GM12875 (cell line): ENCODE data around the gene TNIK.

Experiments
- H3K4me3 ChIP-seq: one replicate; pipeline ENCODE4 v1.5.1; 2011; ENCODE audit warnings: low read depth, low read length, control low read depth
- TF ChIP-seq, protein P1 (sequence below): IDR thresholded peaks from 2 replicates; pipeline ENCODE4 v1.5.1; 2011; ENCODE audit warnings: low read depth, mild to moderate bottlenecking, control low read depth, inconsistent platforms, low read length, moderate library complexity, borderline replicate concordance; ENCODE audit not compliant: insufficient read depth

Gene TNIK

DNA sequence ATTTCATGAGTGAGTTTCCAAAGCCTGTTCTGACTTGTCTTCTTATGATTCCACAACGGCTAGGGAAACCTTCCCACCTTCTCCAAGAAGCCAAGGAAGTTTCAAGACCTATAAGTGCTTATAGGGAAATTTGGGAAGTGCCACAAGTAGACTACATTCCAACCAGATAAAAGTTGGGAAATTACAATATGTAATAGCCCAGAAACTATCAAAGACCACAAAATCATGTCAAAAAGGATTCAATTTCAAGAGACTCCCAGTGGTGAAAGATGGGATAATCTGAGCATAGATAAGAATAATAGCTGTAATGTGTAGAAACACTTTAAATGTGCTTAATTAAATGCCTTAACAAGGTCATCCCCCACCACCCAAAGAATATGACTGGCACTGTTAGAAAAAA lies 264.5 kb downstream of the TNIK start:
- TF ChIP-seq, protein P1, sequence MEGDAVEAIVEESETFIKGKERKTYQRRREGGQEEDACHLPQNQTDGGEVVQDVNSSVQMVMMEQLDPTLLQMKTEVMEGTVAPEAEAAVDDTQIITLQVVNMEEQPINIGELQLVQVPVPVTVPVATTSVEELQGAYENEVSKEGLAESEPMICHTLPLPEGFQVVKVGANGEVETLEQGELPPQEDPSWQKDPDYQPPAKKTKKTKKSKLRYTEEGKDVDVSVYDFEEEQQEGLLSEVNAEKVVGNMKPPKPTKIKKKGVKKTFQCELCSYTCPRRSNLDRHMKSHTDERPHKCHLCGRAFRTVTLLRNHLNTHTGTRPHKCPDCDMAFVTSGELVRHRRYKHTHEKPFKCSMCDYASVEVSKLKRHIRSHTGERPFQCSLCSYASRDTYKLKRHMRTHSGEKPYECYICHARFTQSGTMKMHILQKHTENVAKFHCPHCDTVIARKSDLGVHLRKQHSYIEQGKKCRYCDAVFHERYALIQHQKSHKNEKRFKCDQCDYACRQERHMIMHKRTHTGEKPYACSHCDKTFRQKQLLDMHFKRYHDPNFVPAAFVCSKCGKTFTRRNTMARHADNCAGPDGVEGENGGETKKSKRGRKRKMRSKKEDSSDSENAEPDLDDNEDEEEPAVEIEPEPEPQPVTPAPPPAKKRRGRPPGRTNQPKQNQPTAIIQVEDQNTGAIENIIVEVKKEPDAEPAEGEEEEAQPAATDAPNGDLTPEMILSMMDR = no peak
- no peak overlapping the region for H3K4me3 ChIP-seq

DNA sequence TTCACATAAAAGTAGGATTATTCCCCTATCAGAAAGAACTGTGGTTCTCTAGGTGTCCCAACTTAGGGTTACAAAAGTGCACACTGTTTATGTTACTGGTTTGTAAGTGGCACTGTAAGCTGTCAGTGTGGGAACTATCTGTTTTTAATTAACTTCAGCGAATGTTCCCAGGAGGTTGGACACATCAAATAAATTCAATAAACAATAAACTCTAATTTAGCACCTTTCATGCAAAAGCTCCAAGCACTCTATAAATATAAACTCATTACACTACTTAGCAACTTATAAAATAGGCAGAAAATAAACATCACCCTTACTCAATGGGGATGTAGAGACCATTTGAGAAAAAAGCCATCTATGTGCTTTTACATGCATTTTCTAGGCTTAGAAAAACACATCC lies 265.2 kb downstream of the TNIK start:
- no peak overlapping the region for H3K4me3 ChIP-seq

DNA sequence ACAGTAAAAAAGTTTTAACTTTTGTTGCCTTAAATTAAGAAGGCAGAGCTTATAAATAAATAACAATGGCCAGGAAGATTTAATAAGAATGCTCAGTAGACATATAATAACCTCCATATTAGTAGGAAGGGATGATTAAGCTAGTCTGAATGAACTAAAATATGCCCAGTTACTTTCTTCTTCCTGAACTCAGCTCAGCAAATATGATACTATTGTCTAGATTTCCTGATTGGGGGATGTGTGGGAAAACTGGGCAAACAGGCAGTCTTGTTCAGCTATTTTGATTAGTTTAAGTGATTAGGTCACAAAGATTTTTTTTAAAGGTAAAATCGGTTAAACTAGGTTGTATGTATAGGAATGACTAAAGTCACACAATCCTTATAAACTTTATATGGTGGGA lies 266.5 kb downstream of the TNIK start:
- no peak overlapping the region for H3K4me3 ChIP-seq
- TF ChIP-seq, protein P1 = no peak

More for the DNA sequence above, 265.2 kb downstream of the TNIK start:
- TF ChIP-seq, protein P1 = no peak

DNA sequence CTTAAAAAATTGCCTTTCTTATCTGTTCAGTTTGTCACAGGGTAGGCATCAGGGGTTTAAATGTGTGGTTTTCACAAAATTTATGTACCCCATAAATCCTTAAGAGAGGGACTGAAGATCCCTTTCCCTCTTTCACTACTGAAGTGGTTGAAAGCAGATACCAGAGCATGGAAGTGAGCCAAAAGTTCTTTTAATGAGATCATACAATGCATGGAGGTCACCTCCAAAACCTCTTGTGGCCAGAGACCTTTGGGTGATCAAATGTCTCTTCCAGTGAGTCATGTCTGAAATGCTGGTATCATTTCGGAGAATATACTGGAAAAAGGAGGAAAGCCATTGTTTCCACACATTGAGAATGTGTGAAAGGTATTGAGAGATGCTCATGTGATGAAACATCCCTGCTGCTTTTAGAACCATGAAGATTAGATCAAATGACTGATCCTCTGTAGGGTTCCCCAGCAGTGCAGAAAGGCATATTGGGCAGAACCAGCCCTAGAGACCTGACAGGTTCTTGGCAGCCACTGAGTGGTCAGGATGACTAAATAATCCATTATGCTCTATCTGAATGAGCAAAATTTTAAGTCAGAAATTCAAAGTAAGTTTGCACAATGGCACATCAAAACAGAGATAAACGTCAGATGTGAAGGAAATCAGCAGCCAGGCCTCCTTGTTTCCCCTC lies 267.9 kb downstream of the TNIK start:
- TF ChIP-seq, protein P1 = no peak
- no peak overlapping the region for H3K4me3 ChIP-seq

DNA sequence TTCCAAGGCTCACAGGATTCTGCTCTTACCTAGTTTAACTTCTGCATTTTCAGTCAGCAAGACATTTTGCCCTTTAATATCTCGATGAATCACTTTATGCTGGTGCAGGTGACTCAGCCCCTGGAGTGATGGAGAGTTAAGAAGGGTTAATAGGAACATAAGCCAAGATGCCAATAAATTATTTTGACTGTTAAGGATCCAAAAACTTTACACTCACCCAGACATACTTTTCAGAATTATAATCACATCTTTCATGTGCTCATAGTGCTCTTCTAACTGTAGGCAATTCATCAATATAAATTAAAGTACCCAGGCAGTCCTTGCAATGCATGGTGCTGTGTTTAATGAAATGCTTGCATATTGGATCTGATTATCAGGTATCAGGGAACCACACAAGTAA lies 269.5 kb downstream of the TNIK start:
- H3K4me3 ChIP-seq = no peak overlapping the region
- TF ChIP-seq, protein P1 = no peak

DNA sequence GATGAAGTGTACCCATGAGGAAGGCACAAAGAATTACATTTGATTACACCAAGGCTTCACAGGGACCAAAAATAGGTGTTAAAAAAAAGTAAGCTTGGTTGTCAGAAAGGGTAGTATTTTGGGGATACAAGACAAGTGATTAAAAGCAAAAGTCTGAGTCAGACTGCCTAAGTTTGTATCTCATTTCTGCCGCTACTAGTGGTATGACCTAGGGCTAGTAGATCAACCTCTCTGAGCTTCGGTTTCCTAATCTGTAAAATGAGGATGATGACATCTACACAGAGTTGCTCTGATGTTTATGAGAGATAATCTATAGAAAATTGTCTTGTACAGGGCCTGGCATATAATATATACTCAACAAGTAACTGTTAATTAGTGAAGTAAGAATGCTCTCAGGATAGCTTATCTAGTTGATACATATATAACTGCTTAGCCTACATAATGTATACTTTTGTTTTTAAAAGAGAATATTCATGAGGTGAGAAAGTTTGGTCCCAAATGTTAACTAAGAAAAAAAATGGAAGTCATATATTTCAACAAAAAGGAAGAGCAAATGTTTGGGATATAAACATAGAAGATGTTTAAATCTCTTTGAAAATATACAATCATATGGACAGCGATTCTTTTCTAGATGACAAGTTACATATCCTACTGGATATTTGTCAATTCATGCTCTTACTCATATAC lies 270.7 kb downstream of the TNIK start:
- TF ChIP-seq, protein P1 = no peak
- no peak overlapping the region for H3K4me3 ChIP-seq
